NCI-H146 treated with DMSO at 0.1 percent for 48 hours (cell line): ENCODE data around the gene FOXA3.
A peak's percentile ranks its signal among the peaks of the same experiment; 100 is the strongest.
"Not testable (repeated sequence)": the region's sequence is repeated elsewhere in the genome, so short reads cannot be mapped to it uniquely, and the experiment has no call there.

Source experiments
- DNase-seq: peaks from one replicate; lab custom pipeline; 2025; ENCODE audit not compliant: unreplicated experiment; lab: John Stamatoyannopoulos, UW

FOXA3 gene

DNA sequence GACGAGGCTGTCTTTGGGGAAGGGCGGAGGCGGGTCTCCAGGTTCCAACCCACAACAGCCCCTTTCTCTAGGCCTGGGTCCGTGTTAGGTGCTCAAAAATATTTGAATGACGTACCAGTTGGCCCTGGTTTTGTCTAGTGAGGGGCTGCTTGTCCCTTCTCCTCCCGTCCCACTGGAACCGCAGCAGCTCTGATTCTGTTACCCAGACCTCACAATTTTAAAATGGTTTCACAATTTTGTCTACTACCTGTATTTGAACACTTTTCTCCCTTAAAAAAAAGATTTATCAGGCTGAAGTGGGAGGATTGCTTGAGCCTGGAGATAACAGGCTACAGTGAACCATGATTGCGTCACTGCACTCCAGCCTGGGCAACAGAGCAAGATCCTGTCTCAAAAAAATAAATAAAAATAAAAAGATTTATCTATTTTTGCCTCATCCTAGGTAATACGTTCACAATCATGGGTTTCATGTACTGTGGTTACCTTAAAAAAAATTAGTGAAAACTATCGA is 23.1 kb downstream of the FOXA3 start:
- DNase-seq = no peak

DNA sequence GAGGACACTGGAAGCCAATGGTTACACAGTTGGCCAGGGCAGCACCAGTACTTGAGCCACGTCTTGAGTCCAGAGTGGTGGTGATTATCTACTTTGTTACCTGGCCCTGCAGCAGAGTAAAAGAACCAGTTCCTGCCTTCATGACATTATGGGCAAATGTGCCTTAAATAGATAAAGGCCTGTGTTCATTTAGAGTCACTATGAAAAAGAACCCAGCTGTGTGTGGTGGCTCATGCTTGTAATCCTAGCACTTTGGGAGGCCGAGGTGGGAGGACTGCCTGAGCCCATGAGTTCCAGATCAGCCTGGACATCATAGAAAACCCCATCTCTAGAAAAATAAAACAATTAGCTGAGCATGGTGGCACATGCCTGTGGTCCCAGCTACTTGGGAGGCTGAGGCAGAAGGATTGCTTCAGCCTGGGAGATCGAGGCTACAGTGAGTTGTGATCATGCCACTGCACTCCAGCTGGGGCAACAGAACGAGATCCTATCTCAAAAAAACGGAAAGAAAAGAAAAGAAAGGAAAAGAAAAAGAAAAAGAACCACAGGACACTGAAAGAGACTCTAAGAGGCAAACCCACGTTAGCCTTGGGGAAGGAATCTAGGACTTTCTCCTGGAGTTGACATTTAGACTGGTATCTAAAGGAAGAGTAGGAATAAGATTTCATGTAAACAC is 25.2 kb downstream of the FOXA3 start:
- DNase-seq = no peak

DNA sequence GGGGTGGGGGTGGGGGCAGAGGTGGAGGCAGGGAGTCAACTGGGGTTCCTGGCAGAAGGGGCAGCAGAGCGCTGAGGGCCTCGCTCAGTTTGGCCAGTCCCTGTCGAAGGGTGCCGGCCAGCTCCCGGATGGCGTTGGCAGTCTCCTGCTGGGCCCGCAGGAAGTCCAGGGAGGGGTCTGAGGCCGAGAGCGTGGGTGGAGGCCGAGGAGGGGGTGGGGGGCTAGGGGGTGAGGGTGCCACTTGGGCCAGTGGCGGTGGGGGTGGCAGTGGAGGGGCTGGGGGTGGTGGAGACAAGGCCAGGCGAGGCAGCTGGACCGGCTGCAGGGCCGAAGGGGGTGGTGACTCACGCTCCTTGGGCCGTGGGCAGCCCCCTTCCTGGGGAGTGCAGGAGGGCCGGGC is 26.8 kb downstream of the FOXA3 start:
- no peak for DNase-seq

DNA sequence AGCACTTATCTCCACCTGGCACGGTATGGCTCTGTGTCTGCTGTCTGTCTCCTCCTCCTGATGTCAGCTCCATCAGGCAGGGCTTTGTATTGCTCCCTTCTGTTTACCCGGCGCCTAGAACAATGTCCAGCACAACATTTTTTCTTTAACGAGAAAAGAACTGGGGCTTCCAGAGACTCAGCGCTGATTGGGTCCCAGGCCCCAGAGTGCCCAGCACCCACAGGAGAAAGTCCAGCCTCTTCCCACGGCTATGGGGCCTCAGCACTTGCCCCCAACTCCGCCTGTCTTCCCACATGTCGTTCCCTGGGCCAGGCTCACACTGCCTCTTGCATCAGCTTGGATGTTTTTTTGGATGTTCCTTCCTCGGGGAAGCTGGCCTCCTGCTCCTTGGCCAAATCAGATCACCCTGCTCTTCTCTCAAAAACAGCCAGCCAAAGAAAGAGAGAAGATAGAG is 31.4 kb downstream of the FOXA3 start:
- DNase-seq = no peak

DNA sequence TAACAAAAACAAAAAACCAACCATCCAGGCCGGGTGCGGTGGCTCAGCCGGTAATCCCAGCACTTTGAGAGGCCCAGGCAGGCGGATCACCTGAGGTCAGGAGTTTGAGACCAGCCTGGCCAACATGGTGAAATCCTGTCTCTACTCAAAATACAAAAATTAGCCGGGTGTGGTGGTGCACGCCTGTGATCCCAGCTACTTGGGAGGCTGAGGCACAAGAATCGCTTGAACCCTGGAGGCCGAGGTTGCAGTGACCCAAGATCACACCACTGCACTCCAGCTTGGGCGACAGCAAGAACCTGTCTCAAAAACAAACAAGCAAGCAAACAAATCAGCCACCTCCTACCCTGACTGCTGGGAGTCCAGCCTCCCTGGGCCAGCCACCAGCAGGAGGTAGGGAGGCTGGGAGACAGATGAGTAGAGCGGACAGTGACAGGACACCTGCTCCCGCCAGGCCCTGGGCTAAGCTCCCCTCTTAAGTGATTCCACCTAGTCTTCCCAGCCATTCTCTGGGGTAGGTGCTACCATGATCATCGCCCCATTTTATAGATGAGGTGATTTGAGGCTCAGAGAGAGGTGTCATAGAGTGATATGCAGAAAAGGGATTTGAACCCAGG is 32.0 kb downstream of the FOXA3 start:
- not testable (repeated sequence) for DNase-seq

DNA sequence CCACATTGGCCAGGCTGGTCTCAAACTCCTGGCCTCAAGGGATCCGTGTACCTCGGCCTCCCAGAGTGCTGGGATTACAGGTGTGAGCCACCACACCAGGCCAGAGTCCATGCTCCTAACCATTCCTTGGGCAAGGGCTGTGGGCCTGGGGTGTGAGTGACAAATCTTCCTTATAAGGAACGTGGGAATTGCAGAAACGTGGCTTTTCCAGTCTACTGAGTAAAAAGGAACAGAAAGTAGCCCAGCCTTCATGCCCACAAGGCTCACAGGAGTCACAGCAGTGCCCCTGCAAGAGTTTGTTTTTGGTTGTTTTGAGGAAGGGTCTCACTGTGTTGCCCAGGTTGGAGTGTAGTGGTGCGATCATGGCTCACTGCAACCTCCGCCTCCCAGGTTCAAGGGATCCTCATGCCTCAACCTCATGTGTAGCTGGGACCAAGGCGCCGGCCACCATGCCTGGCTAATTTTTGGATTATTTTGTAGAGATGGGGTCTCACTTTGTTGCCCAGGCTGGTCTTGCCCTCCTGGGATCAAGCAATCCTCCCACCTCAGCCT is 33.2 kb downstream of the FOXA3 start:
- no peak for DNase-seq

DNA sequence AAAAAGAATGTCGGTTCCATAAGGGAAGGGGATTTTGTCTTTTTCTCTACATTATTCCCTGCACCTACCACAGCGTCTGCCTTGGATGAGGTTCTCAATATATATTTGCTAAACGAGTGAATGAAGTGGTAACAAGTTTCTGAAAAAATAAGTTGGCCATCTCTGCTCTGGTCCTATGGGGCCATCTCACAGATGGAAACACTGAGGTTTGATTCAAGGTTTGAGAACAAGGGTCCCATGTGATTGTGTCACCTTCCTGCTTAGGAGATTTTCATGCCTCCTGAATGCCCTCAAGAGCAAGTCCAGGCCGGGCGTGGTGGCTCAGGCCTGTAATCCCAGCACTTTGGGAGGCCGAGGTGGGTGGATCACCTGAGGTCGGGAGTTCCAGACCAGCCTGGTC is 35.1 kb downstream of the FOXA3 start:
- DNase-seq = no peak

DNA sequence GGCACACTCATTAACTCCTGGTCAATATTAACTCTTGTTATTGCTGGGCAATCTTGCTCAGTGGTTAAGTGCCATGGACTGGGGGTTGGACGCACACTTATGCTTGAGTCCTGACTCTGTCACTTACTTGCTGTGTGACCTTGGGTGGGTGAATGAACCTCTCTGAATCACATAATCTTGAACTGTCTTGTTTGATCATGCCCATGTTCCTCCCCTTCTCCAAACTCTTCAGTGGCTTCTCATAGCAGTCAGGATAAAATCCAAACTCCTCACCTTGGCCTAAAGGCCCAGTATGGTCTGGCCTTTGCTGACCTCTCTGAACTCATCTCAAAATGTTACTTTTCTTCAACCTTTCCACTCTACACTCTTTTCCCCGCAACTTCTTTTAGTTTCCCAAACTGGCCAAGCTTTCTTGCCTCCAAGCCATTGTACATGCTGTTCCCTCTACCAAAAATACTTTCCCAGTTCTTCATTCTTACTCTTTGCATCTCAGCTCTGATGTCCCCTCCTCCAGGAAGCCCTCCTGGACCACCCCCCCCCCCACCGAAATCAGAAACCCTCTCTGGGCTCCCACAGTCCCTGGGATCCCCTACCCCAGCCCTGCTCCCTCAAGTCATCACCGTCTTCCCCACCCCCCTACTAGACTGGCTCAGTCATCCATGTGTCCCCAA is 35.9 kb downstream of the FOXA3 start:
- no peak for DNase-seq

DNA sequence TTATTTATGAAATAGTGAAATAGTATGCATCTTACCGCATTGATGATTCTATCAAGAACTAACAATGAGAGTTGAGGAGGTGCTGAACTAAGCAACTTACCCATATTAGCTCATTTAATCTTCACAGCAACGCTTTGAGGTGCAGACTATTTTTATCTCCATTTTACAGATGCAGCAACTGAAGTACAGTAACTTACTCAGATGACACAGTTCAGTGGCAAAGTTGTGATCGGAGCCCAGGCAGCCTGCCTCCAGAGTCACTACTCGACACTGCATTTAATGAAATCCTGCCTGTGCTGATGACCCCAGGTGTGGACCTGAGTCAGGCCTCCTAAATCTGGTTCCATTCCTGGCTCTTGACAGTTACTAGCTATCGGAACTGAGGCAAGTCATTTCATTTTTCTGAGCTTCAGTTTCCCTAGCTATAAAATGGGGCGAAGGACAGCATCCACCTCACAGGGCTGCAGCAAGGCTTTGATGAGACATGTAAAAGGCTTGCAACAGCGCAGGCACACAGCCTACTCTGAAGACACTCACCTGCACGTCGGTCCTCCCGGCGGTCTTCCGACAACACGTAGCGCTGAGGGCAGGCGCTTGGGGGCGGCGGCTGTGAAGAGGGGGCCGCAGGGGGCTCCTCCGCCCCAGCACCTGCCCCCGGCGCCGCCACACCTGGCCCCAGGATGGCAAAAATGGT is 36.8 kb downstream of the FOXA3 start:
- no peak for DNase-seq

DNA sequence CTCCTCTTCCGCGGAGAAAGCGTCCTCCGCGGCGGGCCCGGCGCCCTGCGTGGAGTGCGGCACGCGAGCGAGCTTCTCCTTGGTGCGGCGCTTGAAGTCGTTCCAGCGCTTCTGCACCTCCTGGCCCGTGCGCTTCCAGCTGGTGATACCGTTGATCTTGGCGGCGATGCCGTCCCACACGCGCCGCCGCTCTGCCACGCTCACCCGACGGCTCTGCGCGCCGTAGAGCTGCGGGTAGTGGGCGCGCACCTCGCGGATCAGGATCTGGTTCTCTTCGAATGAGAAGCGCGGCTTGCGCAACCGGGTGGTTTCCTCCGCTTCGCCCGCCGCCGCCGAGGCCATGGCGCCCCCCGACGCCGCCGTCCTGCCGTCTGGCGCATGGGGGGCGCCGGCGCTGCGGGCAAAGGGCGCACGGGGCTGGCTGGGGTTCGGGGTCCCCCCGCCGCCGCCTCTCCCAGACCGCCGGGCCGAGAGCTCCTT is 37.3 kb downstream of the FOXA3 start:
- no peak for DNase-seq

DNA sequence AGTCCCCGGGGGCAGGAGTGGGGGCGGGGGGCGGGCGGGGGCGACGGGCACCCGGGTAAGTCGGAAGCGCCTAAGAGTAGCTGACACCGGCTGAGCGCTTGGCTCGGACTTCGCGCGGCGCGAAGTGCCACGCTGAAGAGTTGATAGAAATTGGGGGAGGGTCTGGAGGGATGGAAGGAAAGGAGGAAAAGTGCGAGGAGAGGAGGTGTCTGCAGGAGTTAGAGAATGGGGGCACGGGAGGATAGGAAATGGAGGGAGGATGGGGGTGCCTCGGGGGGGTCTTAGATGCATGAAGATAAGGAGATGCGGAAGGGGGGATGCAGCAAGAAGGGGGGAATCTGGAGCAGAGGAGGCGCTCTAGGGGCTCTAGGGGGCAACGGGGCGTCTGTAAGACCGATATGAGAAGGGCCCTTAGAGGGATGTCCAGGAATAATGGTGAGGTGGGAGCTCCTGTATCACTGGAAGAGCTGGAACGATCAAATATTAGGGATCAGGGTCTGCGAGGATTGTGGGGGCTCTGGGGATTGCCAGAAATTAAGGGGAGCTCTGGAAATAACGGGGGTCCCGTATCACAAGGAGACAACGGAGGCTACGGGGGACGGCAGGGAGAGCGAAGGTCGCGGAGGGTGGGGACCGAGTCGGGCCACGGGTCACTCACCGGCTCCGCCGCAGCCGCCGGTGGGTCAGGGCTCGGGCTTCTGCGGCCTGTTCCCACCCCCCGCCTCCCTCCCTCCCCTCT is 38.0 kb downstream of the FOXA3 start, which contains the start of gene MYPOP:
MYPOP (minus strand) TSS at position 702 of the 739 bp plus-strand sequence. CDS start 840 bp downstream, outside the sequence.
- DNase-seq = peak; percentile 33

DNA sequence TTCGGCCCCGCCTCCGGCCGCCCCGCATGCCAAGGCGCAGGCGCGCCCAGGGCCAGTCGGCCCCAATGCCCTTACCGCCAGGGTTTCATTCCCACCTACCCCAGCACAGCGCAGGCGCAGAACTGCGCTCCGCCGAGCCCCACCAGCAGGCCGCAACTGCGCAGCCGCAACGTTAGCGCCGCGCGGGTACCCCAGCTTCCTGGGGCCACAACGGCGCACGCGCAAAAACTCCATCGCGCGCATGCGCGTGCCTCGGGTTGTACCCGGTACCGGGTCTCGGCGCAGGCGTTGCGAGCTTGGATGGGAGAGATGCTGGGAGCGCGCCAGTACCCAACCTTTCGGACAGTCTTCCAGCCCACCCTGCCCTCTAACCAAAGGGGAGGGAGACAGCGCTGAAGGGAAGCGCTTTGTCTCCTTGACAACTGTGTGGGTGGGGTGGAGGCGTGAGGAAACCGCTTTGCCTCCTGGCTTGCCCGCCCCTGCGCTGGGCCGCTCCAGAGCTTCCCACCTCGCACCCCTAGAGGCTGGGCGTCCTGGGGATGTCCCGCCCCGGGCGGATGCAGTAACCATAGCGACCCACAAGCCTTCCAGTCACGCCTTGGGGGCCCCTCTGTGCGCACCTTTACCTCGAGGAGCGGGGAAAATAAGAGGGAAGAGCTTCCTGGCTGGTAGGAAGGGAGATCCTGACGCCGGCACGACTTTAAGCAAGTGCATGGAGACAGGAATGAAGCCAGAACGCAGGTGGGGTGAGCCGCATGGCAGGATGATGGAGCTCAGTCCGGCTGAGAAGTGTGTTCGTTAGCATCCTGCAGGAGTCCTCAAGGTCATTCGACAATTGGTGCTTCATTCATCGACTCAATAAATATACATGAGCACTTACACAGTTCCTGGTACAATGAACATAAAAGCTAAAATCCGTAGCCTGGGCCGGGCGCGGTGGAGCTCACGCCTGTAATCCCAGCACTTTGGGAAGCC is 38.8 kb downstream of the FOXA3 start:
- peak; percentile 98 for DNase-seq

DNA sequence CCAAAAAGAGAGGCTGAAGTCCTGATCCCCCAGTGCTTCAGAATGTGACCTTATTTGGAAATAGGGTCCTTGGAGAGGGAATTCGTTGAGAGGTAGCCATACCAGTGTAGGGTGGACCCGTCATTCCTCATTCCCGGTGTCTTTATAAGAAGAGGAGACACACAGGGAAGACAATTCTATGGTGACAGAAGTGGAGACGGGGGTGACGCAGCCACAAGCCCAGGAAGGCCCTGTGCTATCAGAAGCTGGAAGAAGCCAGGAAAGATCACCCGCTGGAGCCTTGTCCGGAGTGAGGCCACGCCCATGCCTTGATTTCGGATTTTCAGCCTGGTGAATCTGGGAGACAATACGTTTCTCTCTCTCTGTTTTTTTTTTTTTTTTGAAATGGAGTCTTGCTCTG is 40.9 kb downstream of the FOXA3 start:
- no peak for DNase-seq

DNA sequence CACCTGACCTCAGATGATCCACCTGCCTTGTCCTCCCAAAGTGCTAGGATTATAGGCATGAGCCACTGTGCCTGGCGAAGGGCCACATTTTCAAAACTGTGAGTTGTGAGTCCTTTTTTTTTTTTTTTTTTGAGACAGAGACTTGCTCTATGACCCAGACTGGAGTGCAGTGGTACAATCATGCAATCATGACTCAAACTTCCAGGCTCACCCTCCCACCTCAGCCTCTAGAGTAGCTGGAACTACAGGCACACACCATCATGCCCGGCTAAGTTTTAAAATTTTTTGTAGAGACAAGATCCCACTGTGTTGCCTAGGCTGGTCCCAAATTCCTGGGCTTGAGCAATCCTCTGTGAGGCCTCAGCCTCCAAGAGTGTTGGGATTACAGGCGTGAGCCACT is 42.1 kb downstream of the FOXA3 start:
- DNase-seq = no peak

DNA sequence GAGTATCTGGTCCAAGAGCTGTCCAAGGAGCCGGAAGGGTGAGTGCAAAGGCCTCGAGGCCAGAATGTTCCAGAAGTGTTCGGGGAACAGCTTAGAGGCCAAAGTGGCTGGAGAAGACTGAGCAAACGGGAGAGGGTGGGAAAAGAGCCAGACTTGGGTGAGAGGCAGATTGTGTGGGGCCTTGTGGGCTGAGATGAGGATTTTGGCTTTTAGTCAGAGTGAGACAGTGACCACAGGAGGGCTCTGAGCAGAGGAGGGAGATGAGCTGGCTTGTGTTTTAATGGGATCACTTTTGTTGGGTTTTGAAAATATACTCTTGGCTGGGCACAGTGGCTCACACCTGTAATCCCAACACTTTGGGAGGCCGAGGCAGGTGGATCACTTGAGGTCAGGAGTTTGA is 44.8 kb downstream of the FOXA3 start:
- no peak for DNase-seq

DNA sequence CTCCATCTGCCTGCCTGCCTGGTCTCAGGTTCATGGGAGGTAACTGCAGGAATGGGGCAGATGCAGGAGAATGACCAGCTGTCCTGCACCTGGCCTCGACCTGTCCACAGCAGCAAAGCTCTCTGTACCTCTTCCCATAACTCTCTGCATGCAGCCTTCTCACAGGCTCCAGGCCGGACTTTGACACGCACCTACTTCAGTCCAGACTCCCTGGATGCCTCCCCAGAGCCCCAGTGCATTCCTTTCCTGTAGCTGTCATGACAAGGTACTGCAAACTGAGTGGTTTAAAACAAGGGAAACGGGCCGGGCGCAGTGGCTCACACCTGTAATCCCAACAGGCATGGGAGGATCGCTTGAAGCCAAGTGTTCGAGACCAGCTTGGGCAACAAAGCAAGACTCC is 47.2 kb downstream of the FOXA3 start:
- no peak for DNase-seq

DNA sequence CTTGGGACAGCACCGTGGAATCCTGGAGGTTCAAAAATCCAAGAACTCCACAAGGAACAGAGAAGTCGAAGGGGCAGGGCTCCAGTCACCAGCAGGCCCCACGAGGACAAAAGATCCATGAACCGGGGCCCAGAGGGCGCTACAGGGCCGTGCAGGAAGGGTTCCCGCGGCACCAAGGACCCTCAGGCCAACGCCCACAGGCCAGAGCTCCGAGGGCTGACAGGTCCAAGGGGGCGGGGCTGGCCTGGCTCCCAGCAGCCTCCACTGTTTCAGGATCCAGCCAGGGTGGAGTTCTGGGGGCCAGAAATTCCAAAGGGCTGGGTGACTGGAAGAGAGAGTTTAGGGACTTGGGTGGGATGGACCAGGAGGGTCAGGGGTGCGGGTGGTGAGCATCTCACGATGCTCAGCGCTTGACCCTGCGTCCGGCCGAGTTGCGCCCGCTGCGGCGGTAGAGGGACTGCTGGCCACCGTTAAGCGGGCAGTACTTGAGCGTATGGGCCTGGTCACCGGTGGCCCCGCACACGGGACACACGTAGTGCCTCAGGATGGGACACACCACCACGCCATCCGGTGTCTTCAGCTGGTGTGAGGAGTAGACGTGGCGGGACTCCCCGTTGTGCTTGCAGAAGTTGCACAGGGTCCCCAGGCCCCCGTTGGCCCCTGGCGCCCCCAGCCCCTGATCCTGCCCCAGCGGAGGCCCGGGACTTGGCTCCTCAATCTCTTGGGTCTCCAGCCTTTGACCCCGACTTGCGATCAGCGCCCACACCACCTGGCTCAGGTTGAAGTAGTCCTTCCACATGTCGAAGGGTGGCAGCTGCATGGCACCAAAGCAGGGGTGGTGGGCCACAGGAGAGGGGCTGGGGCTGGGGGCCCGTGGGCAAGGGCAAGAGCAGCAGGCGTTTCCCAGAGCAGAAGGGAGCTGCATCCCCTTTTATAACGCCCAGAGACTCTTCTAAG is 50.0 kb downstream of the FOXA3 start, which contains the start of gene NANOS2:
NANOS2 (minus strand) TSS at position 905 of the 957 bp plus-strand sequence; CDS start at position 820, 85 bp downstream.
- no peak for DNase-seq
